HG02938 (cell line): Measurements from ENCODE around the gene MMP24.
"Not testable (repeated sequence)": the region's sequence is repeated elsewhere in the genome, so short reads cannot be mapped to it uniquely, and the experiment has no call there.

ENCODE experiments used
- ATAC-seq: cut with Tn5 transposase; IDR thresholded peaks from one replicate; pipeline ENCODE4 v1.9.1; 2021; ENCODE audit warnings: mild to moderate bottlenecking, moderate library complexity; ENCODE audit not compliant: unreplicated experiment

MMP24 gene

GRCh38 chr20:35305682-35306556 lies 79.4 kb downstream of the MMP24 start:
- ATAC-seq = no peak

DNA sequence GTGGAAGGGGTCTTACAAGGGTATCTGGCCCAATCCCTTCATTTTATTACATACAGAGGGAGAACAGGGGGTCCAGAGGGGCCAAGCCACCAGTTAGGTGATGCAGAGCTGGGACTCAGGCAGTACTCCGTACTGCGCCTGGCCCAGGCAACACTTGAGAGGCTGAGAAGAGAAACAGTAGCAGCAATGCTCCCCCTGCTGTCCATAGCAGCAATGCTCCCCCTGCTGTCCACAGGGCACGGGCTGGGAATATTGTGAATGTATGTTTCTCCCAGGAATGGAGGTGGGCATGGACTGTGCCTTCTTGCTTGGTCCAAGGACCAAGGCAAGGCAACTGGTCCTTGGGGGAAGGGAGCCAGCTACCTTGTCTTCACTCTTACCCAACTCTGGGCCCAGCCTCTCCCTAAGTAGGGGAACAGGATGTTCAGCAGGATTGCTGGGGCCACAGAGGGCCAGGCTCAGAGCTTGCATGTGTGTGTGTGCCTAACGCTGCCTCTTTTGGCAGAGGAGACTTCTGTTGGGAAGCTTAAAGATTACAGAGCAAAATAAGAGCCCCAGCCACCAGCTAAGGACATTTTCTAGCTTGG lies 80.5 kb downstream of the MMP24 start:
- no peak for ATAC-seq

- no peak for ATAC-seq
These were observed 81.5 kb downstream of the MMP24 start for GRCh38 chr20:35307666-35308653.

DNA sequence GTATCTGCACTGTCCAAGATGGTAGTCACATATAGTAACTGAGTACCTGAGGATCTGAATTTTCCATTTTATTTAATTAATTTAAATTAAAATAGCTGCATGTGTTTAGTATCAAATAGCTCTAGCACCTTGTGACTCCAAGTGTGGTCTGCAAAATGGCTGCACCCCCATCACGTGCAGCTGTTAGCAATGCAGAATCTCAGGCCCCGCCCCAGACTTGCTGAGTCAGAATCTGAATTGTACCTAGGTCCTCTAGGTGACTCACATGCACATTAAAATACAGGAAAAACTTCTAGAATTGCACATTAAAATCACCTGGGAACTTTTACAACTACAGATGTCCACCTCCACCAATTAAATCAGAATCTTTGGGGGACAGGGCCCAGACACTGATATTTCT lies 84.9 kb downstream of the MMP24 start:
- ATAC-seq = no peak

- no peak for ATAC-seq
These were observed 85.3 kb downstream of the MMP24 start for GRCh38 chr20:35311822-35312221.

DNA sequence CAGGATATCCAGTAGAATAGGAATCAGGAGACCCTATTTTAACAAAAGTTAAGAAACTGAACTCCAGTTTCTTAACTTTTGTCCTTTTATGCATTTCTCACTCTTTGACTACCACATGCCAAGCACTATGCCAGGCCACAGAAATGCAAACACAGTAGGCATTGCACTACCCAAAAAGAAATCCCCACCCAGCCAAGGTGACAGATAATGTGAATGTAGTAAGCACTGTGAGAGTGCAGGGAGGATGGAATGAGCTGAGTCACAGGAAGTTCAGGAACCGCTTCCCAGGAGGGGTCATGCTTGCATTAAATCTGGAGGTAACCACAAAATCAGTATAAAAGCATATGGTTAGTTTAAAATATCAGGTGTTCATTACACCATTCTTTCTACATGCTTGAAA lies 85.8 kb downstream of the MMP24 start:
- no peak for ATAC-seq

- no peak for ATAC-seq
These were observed 88.5 kb downstream of the MMP24 start for GRCh38 chr20:35314816-35315631.

GRCh38 chr20:35315632-35316020 lies 89.1 kb downstream of the MMP24 start:
- not testable (repeated sequence) for ATAC-seq

GRCh38 chr20:35316086-35316485 lies 89.6 kb downstream of the MMP24 start:
- ATAC-seq = no peak

GRCh38 chr20:35317416-35318210 lies 91.1 kb downstream of the MMP24 start:
- no peak for ATAC-seq

DNA sequence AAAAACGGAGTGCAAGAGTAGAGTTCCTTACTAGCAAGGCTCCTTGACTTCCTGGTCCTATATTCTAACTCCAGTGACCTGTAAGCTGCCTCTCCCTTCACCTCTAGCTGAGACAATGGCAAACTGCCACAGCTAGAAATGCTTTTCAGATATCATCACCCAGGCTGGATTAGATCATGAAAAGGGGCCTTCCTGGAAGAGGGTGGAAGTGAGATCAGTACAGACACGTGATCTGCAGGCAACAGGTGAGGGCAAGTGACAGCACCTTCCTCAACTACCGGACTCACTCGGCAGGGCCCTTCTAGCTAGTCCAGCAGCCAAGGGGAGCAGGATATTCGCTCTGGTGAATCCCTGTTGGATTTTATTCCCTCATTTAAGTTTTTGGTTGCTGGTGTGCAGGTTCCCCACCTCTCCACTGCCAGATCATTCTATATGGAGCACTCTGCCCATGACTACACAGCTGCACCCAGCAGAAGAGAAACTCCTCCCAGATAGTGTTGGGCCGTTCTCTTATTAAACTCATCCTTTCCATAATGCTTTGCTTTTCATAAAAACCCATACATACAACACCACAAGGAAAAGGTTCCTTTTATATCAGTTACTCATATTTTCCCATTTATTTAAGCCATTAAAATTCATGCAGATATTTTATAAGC lies 92.1 kb downstream of the MMP24 start:
- no peak for ATAC-seq

GRCh38 chr20:35319192-35319870 lies 92.8 kb downstream of the MMP24 start:
- ATAC-seq = no peak

GRCh38 chr20:35319871-35320197 lies 93.3 kb downstream of the MMP24 start:
- ATAC-seq = no peak

DNA sequence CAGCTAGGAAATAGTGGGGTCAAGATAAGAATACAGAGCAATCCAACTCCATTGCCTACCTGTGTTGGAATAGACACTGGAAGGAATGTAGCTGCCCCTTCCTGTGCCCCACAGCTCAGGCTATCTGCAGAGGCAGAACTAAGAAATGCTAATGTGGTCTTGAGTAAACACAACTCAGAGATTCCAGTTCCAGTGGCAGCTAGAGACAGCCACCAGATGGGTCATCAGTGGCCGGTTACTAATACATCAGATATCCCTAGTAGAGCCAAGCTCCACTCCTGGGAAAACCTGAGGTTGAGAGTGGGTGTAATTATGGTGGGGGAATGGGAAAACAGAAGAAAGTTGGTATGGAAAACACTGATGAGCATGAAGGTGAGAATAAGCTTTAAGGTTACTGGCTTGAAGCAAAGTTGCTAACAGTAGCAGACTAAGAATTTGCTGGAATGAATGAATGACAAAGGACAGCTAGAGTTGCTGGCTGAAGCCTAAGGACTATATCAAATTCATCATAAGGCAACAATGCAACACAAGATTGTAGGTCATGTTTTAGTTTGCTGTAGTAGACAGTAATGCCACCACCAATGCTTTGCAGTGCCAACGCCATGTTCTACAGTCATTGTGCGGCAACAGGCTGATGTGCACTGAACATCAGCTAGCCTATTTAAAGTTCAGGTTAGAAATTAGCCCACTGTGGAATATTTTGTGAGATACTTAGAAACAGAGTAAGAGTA lies 94.1 kb downstream of the MMP24 start:
- no peak for ATAC-seq

- ATAC-seq = no peak
These were observed 98.9 kb downstream of the MMP24 start for GRCh38 chr20:35325401-35325800.

DNA sequence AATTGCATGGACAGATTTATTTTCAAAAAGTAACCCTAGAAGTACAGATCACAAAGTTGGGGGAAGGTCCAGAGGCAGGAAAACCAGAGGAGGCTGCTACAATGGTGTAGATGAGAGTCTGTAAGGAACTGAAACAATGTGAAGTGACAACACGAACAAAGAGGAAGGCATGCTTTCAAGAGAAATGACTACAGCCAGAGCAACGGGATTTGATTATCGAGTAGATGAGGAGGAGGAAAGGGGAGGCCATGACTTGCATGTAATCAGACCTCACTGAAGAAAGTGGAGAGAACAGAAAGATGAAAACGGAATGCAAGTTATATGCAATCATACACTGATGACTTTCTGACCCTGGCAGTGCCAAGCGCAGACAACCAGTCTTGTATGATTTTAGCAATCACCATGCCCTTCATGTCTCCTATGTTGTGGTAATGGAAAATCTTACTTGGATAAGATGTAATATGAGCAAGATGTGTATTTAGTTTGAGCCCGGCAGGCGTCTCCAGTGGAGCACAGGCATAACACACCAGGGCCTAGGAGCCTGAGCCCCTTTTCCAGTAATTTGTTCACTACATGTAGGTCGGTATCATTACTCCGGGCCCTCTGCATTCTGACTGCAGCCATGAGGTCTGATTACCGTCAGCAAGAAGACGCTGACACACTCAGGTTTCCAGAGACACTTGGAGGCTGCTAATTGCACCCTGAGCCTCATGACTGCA lies 99.7 kb downstream of the MMP24 start:
- no peak for ATAC-seq
